Mesenchymal stem cell (in vitro differentiated cells and primary cell): Measurements from ENCODE around the gene RP2.

Experiments
- DNase-seq: peaks from one replicate; pipeline ENCODE4 v3.0.0-alpha.2; 2013
- H2AFZ ChIP-seq: one replicate; pipeline ENCODE4 v1.6.1; 2013; ENCODE audit warnings: low read depth, mild to moderate bottlenecking, control low read depth, inconsistent platforms, low read length, moderate library complexity
- H2AK5ac ChIP-seq: 2 replicates; pipeline ENCODE4 v1.6.1; 2013; ENCODE audit warnings: low read length, moderate library complexity, mild to moderate bottlenecking, inconsistent platforms; ENCODE audit not compliant: severe bottlenecking
- H2BK120ac ChIP-seq: one replicate; pipeline ENCODE4 v1.6.1; 2013; ENCODE audit warnings: low read depth, mild to moderate bottlenecking, inconsistent platforms, low read length, moderate library complexity
- H2BK12ac ChIP-seq, 2 experiments: one replicate each; pipeline ENCODE4 v1.6.1; 2013; ENCODE audit warnings: inconsistent platforms in 2 of 2, low read length in 2 of 2, mild to moderate bottlenecking in 2 of 2, moderate library complexity in 2 of 2, control low read depth in 1 of 2
- H2BK15ac ChIP-seq: one replicate; pipeline ENCODE4 v1.6.1; 2013; ENCODE audit warnings: mild to moderate bottlenecking, low read depth, inconsistent platforms; ENCODE audit not compliant: poor library complexity, severe bottlenecking
- H2BK5ac ChIP-seq: 2 replicates; pipeline ENCODE4 v1.6.1; 2013; ENCODE audit warnings: low read depth, mild to moderate bottlenecking, low read length, control low read depth, inconsistent platforms; ENCODE audit not compliant: poor library complexity, severe bottlenecking
- H3K14ac ChIP-seq, 2 experiments: one replicate each; pipeline ENCODE4 v1.6.1; 2013; ENCODE audit warnings: inconsistent platforms in 2 of 2, low read length in 2 of 2, control low read depth in 1 of 2, mild to moderate bottlenecking in 1 of 2, moderate library complexity in 1 of 2
- H3K18ac ChIP-seq, 2 experiments: one replicate each; pipeline ENCODE4 v1.6.1; 2013; ENCODE audit warnings: inconsistent platforms in 2 of 2, low read length in 2 of 2, control low read depth in 1 of 2, low read depth in 1 of 2, mild to moderate bottlenecking in 1 of 2
- H3K23ac ChIP-seq, 2 experiments: one replicate each; pipeline ENCODE4 v1.6.1; 2013; ENCODE audit warnings: inconsistent platforms in 2 of 2, low read length in 2 of 2, mild to moderate bottlenecking in 2 of 2, moderate library complexity in 2 of 2, control low read depth in 1 of 2
- H3K27ac ChIP-seq: 2 replicates; pipeline ENCODE4 v1.5.1; 2013; ENCODE audit warnings: mild to moderate bottlenecking, moderate library complexity, low read length, control low read depth, inconsistent platforms; ENCODE audit not compliant: poor library complexity, severe bottlenecking
- H3K27me3 ChIP-seq, 2 experiments: 2 replicates each; pipeline versions ENCODE4 v1.6.1 to v1.7.0; 2013; ENCODE audit warnings: low read length in 2 of 2, mild to moderate bottlenecking in 2 of 2, moderate library complexity in 2 of 2, control low read depth in 1 of 2, inconsistent platforms in 1 of 2; ENCODE audit not compliant: control insufficient read depth in 1 of 2, insufficient read depth in 1 of 2
- H3K36me3 ChIP-seq, 2 experiments: 2 replicates each; pipeline versions ENCODE4 v1.6.1 to v1.7.0; 2013; ENCODE audit warnings: low read length in 2 of 2, control low read depth in 1 of 2, inconsistent platforms in 1 of 2, low read depth in 1 of 2, mild to moderate bottlenecking in 1 of 2; ENCODE audit not compliant: insufficient read depth in 2 of 2, control insufficient read depth in 1 of 2
- H3K4ac ChIP-seq, 2 experiments: one replicate each; pipeline ENCODE4 v1.6.1; 2013; ENCODE audit warnings: inconsistent platforms in 2 of 2, low read length in 2 of 2, mild to moderate bottlenecking in 2 of 2, moderate library complexity in 2 of 2, control low read depth in 1 of 2, low read depth in 1 of 2
- H3K4me1 ChIP-seq: 2 replicates; pipeline ENCODE4 v1.6.1; 2013; ENCODE audit warnings: low read depth, low read length, control low read depth; ENCODE audit not compliant: control insufficient read depth, insufficient read depth
- H3K4me2 ChIP-seq: 2 replicates; pipeline ENCODE4 v1.6.1; 2013; ENCODE audit warnings: low read length, mild to moderate bottlenecking, inconsistent platforms; ENCODE audit not compliant: poor library complexity, severe bottlenecking
- H3K4me3 ChIP-seq, 2 experiments: 2 replicates each; pipeline versions ENCODE4 v1.5.1 to v1.7.0; 2013; ENCODE audit warnings: low read length in 2 of 2, mild to moderate bottlenecking in 2 of 2, control low read depth in 1 of 2, low read depth in 1 of 2; ENCODE audit not compliant: insufficient read depth in 1 of 2
- H3K79me1 ChIP-seq: replicated peaks from 2 replicates; pipeline ENCODE4 v1.6.1; 2013; ENCODE audit warnings: mild to moderate bottlenecking, control low read depth, low read length, inconsistent platforms; ENCODE audit not compliant: poor library complexity, severe bottlenecking
- H3K9ac ChIP-seq: 2 replicates; pipeline ENCODE4 v1.7.0; 2013; ENCODE audit warnings: mild to moderate bottlenecking, low read length, moderate library complexity
- H3K9me3 ChIP-seq: 2 replicates; pipeline ENCODE4 v1.7.0; 2013; ENCODE audit warnings: mild to moderate bottlenecking, low read length; ENCODE audit not compliant: control insufficient read depth
- H4K8ac ChIP-seq: one replicate; pipeline ENCODE4 v1.6.1; 2013; ENCODE audit warnings: inconsistent platforms, mild to moderate bottlenecking, low read length, moderate library complexity
- H4K91ac ChIP-seq: one replicate; pipeline ENCODE4 v1.6.1; 2013; ENCODE audit warnings: mild to moderate bottlenecking, low read length, inconsistent platforms
- WGBS: methylation state at CpG from one replicate; pipeline ENCODE4 v1.1.7; 2013; ENCODE audit warnings: mixed read lengths; 5-methylcytosine and 5-hydroxymethylcytosine counted together

The RP2 gene

GRCh38 chrX:46811121-46811520 lies 25.7 kb upstream of the RP2 start:
- Histone ChIP-seq H2BK5ac (no peak overlapping the region), H2BK120ac (no peak overlapping the region), H2BK15ac (no peak overlapping the region), H3K27me3 (peaks cover 0 to 36% of the 10 kb centered on the region in 2 experiments), H3K4me3 (no peak overlapping the region), H3K4me1 (no peaks in the 10 kb centered on the region), H3K14ac (no peak overlapping the region), H3K9me3 (no peaks in the 10 kb centered on the region), H4K8ac (no peak overlapping the region), H3K9ac (no peak overlapping the region), H3K36me3 (no peaks in the 10 kb centered on the region), H2AFZ (no peak overlapping the region), H3K23ac (no peak overlapping the region), H3K4me2 (no peak overlapping the region), H3K79me1 (no peaks in the 10 kb centered on the region), H3K27ac (no peak overlapping the region), H2BK12ac (no peak overlapping the region), H3K18ac (no peak overlapping the region), H3K4ac (no peak overlapping the region), H2AK5ac (no peak overlapping the region), H4K91ac (no peak overlapping the region)
- WGBS, result 90% methylated on average over 1 of the region's 1 CpG
- no peak for DNase-seq

DNA sequence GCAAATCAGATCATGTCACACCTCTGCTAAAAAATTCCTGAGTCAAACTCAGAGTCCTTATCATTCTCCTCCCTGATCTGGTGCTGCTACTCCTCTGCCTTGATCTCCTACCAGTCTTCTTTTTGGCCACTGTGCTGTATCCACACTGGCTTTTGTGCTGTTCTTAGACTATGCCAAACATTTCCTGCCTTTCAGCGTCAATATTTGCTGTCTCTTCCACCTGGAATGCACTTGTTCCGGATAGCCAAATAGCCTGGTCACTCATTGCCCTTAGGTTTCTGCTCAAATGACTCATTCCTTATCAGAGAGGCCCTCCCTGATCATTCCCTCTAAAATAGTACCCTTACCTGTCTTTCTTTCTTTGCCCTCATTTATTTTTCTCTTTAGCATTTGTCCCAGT lies 24.4 kb upstream of the RP2 start:
- H2BK12ac ChIP-seq, result no peak overlapping the region
- H4K8ac ChIP-seq, result no peak overlapping the region
- peaks cover 0 to 42% of the 10 kb centered on the region in 2 experiments for H3K27me3 ChIP-seq
- no peaks in the 10 kb centered on the region for H3K79me1 ChIP-seq
- H2AK5ac ChIP-seq, result no peak overlapping the region
- H4K91ac ChIP-seq, result no peak overlapping the region
- H3K4me1 ChIP-seq, result no peaks in the 10 kb centered on the region
- no peak overlapping the region for H3K9ac ChIP-seq
- H2BK120ac ChIP-seq, result no peak overlapping the region
- H2BK5ac ChIP-seq, result no peak overlapping the region
- no peak overlapping the region for H2BK15ac ChIP-seq
- 58% methylated on average over 2 of the region's 2 CpGs for WGBS
- no peak overlapping the region for H3K27ac ChIP-seq
- H3K4ac ChIP-seq, result no peak overlapping the region
- no peak overlapping the region for H3K4me2 ChIP-seq
- H3K14ac ChIP-seq, result no peak overlapping the region
- no peak overlapping the region for H2AFZ ChIP-seq
- no peak for DNase-seq
- H3K23ac ChIP-seq, result no peak overlapping the region
- H3K9me3 ChIP-seq, result no peaks in the 10 kb centered on the region
- H3K4me3 ChIP-seq, result no peak overlapping the region
- H3K18ac ChIP-seq, result no peak overlapping the region
- H3K36me3 ChIP-seq, result no peaks in the 10 kb centered on the region

DNA sequence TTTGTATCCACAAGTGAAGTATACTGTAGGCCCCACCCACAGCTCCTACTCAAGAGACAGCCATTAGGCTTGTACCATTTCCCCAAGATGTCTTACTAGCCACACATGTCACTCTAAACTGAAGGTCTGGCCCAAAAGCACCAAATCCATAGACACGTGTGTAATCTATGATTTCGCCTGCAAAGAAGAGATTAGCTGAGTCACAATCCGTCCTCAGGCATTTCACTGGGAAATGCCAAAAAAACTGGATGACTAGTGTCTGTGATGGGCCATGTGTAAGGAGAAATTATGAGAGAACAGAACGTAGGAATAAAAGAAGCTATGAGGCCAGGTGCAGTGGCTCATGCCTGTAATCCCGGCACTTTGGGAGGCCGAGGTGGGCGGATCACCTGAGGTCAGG lies 21.9 kb upstream of the RP2 start:
- WGBS, result 93% methylated on average over 7 of the region's 7 CpGs
- no peak overlapping the region for H3K27ac ChIP-seq

GRCh38 chrX:46819136-46819535 lies 17.7 kb upstream of the RP2 start:
- Histone ChIP-seq H3K4me1 (peaks cover 5% of the 10 kb centered on the region), H4K8ac (no peak overlapping the region)
- WGBS, result 97% methylated on average over 4 of the region's 5 CpGs

More for the DNA sequence above, 21.9 kb upstream of the RP2 start:
- no peak for DNase-seq
- no peak overlapping the region for H2BK15ac ChIP-seq
- no peak overlapping the region for H3K4me2 ChIP-seq
- H3K79me1 ChIP-seq, result no peaks in the 10 kb centered on the region
- no peak overlapping the region for H4K8ac ChIP-seq
- H3K4me3 ChIP-seq, result no peak overlapping the region
- no peak overlapping the region for H3K9ac ChIP-seq
- no peak overlapping the region for H3K14ac ChIP-seq
- H3K4me1 ChIP-seq, result peaks cover 5% of the 10 kb centered on the region
- no peak overlapping the region for H2BK120ac ChIP-seq
- H3K4ac ChIP-seq, result no peak overlapping the region
- H3K9me3 ChIP-seq, result no peaks in the 10 kb centered on the region
- no peak overlapping the region for H2BK12ac ChIP-seq
- H2AK5ac ChIP-seq, result no peak overlapping the region
- no peaks in the 10 kb centered on the region for H3K36me3 ChIP-seq
- no peak overlapping the region for H2BK5ac ChIP-seq
- H3K27me3 ChIP-seq, result peaks cover 0 to 53% of the 10 kb centered on the region in 2 experiments
- H2AFZ ChIP-seq, result no peak overlapping the region
- no peak overlapping the region for H3K18ac ChIP-seq
- no peak overlapping the region for H4K91ac ChIP-seq
- H3K23ac ChIP-seq, result no peak overlapping the region

More at GRCh38 chrX:46819136-46819535, 17.7 kb upstream of the RP2 start:
- Histone ChIP-seq H2BK15ac (no peak overlapping the region), H3K27me3 (peaks cover 0 to 43% of the 10 kb centered on the region in 2 experiments), H4K91ac (no peak overlapping the region), H3K4ac (no peak overlapping the region), H3K18ac (no peak overlapping the region), H2BK12ac (no peak overlapping the region), H2BK5ac (no peak overlapping the region), H3K9ac (no peak overlapping the region), H2BK120ac (no peak overlapping the region), H3K4me2 (no peak overlapping the region), H2AFZ (no peak overlapping the region), H2AK5ac (no peak overlapping the region), H3K4me3 (no peak overlapping the region), H3K9me3 (no peaks in the 10 kb centered on the region), H3K23ac (no peak overlapping the region), H3K36me3 (no peaks in the 10 kb centered on the region), H3K79me1 (no peaks in the 10 kb centered on the region), H3K27ac (peak overlapping the region; percentile 49), H3K14ac (no peak overlapping the region)
- DNase-seq, result no peak
